Fibroblast of lung (primary cell): ENCODE data around the gene EEPD1. TPM values are rescaled to one million over a fixed set of nuclear protein-coding genes. Genes with fewer than 3 reads are reported as not detected.

Experiments
- DNase-seq, 2 donors: peaks; one replicate each; pipeline versions ENCODE4 v3.0.0 to v3.0.0-alpha.2; 2010; ENCODE audit warnings: low read depth in 2 of 2
- H2AFZ ChIP-seq: 2 replicates; pipeline ENCODE4 v1.5.1; 2012; ENCODE audit warnings: low read length, control low read depth, inconsistent platforms
- H3K27ac ChIP-seq: 2 replicates; pipeline ENCODE4 v1.5.1; 2011; ENCODE audit warnings: low read length, control low read depth; ENCODE audit not compliant: insufficient read depth
- H3K27me3 ChIP-seq: 2 replicates; pipeline ENCODE4 v1.5.1; 2011; ENCODE audit warnings: mild to moderate bottlenecking, low read length; ENCODE audit not compliant: control insufficient read depth, insufficient read depth
- H3K36me3 ChIP-seq: 2 replicates; pipeline ENCODE4 v1.5.1; 2011; ENCODE audit warnings: low read length; ENCODE audit not compliant: control insufficient read depth, insufficient read depth
- H3K4me1 ChIP-seq: 2 replicates; pipeline ENCODE4 v1.5.1; 2011; ENCODE audit warnings: low read length; ENCODE audit not compliant: control insufficient read depth, insufficient read depth; ENCODE audit errors: extremely low read depth
- H3K4me2 ChIP-seq: 2 replicates; pipeline ENCODE4 v1.5.1; 2011; ENCODE audit warnings: low read length, control low read depth; ENCODE audit not compliant: insufficient read depth; ENCODE audit errors: extremely low read depth
- H3K4me3 ChIP-seq, 4 experiments: fragments of 200-600 bp in 1 of 4; sonication (generic) in 1 of 4; replicated peaks in 1 of 4; 2 replicates each; pipeline ENCODE4 v1.5.1; 2011 to 2016; ENCODE audit warnings: low read length in 4 of 4, low read depth in 3 of 4, mild to moderate bottlenecking in 3 of 4, control low read depth in 2 of 4, inconsistent platforms in 1 of 4, mixed read lengths in 1 of 4; ENCODE audit not compliant: insufficient read depth in 1 of 4; ENCODE audit errors: control extremely low read depth in 1 of 4
- H3K79me2 ChIP-seq: 2 replicates; pipeline ENCODE4 v1.5.1; 2012; ENCODE audit warnings: mild to moderate bottlenecking, low read length, inconsistent platforms; ENCODE audit not compliant: control insufficient read depth, insufficient read depth
- H3K9ac ChIP-seq: 2 replicates; pipeline ENCODE4 v1.5.1; 2011; ENCODE audit warnings: mild to moderate bottlenecking, low read length, control low read depth; ENCODE audit not compliant: insufficient read depth
- H3K9me3 ChIP-seq: 2 replicates; pipeline ENCODE4 v1.5.1; 2012; ENCODE audit warnings: low read depth, low read length; ENCODE audit not compliant: control insufficient read depth, insufficient read depth
- H4K20me1 ChIP-seq: 2 replicates; pipeline ENCODE4 v1.5.1; 2011; ENCODE audit warnings: low read length; ENCODE audit not compliant: control insufficient read depth, insufficient read depth; ENCODE audit errors: extremely low read depth
- CTCF ChIP-seq, 2 donors: IDR thresholded peaks in 1 of 2; conservative IDR thresholded peaks in 1 of 2; 1 replicate in 1 of 2; 2 replicates in 1 of 2; pipeline ENCODE4 v1.5.1; 2011 to 2012; ENCODE audit warnings: low read length in 2 of 2, control low read depth in 1 of 2, inconsistent platforms in 1 of 2, low read depth in 1 of 2, mild to moderate bottlenecking in 1 of 2
- EZH2 ChIP-seq: IDR thresholded peaks from 2 replicates; pipeline ENCODE4 v1.5.1; 2012; ENCODE audit warnings: low read length, control low read depth, mild to moderate bottlenecking; ENCODE audit errors: missing control alignments
- polyA plus RNA-seq, 2 donors: library from polyadenylated mRNA; depleted of rRNA in 1 of 2; stranded (reverse) in 1 of 2; unstranded in 1 of 2; fragments of >200 nt; gene quantifications; 2 replicates each; pipeline ENCODE4 v1.2.1, GENCODE V29; 2011 to 2012; ENCODE audit warnings: missing spikeins in 1 of 2
- total RNA-seq: library from RNA; depleted of rRNA; stranded (reverse); fragments of >200 nt; gene quantifications from 2 replicates; pipeline ENCODE4 v1.2.1, GENCODE V29; 2014

EEPD1 gene
- total and polyA plus RNA-seq, 2 donors (not counting 1 experiment from before 2014, with no cell fraction given), result 8.4 to 15.9 TPM

GRCh38 chr7:36336390-36336789, 183.3 kb downstream of the EEPD1 start:
- no peak for DNase-seq

GRCh38 chr7:36338256-36338655, 185.2 kb downstream of the EEPD1 start:
- H3K36me3 ChIP-seq, result no peaks in the 10 kb centered on the region
- no peak for TF ChIP-seq EZH2
- TF ChIP-seq CTCF (conservative IDR thresholded peaks at IDR 0.05 in 1 of 2, IDR thresholded peaks at IDR 0.05 in 1 of 2; ENCODE audit: low read depth in 1 of 2, low read length in 2 of 2), result no peak
- DNase-seq, result no peak
- no peaks in the 10 kb centered on the region for H3K79me2 ChIP-seq
- H3K9ac ChIP-seq, result no peak overlapping the region
- no peaks in the 10 kb centered on the region for H3K27me3 ChIP-seq
- no peak overlapping the region for H3K27ac ChIP-seq
- H3K4me1 ChIP-seq, result no peaks in the 10 kb centered on the region
- no peak overlapping the region for H3K4me2 ChIP-seq
- H3K4me3 ChIP-seq, result no peak overlapping the region
- H2AFZ ChIP-seq, result no peak overlapping the region
- H3K9me3 ChIP-seq, result no peaks in the 10 kb centered on the region
- H4K20me1 ChIP-seq, result no peaks in the 10 kb centered on the region

More at GRCh38 chr7:36336390-36336789, 183.3 kb downstream of the EEPD1 start:
- H3K4me2 ChIP-seq, result no peak overlapping the region
- no peaks in the 10 kb centered on the region for H3K4me1 ChIP-seq
- no peaks in the 10 kb centered on the region for H3K79me2 ChIP-seq
- H4K20me1 ChIP-seq, result no peaks in the 10 kb centered on the region
- no peaks in the 10 kb centered on the region for H3K36me3 ChIP-seq
- H3K4me3 ChIP-seq, result no peak overlapping the region
- H3K9ac ChIP-seq, result no peak overlapping the region
- H3K27ac ChIP-seq, result no peak overlapping the region
- H2AFZ ChIP-seq, result no peak overlapping the region
- no peaks in the 10 kb centered on the region for H3K9me3 ChIP-seq
- no peaks in the 10 kb centered on the region for H3K27me3 ChIP-seq
- TF ChIP-seq CTCF (conservative IDR thresholded peaks at IDR 0.05 in 1 of 2, IDR thresholded peaks at IDR 0.05 in 1 of 2; ENCODE audit: low read depth in 1 of 2, low read length in 2 of 2) (no peak), EZH2 (no peak)

- Histone ChIP-seq H4K20me1 (no peaks in the 10 kb centered on the region), H3K4me1 (peaks cover 4% of the 10 kb centered on the region), H3K4me2 (no peak overlapping the region), H3K79me2 (no peaks in the 10 kb centered on the region), H3K36me3 (no peaks in the 10 kb centered on the region), H3K27ac (no peak overlapping the region), H3K27me3 (no peaks in the 10 kb centered on the region), H3K4me3 (no peak overlapping the region), H3K9ac (no peak overlapping the region), H2AFZ (no peak overlapping the region), H3K9me3 (no peaks in the 10 kb centered on the region)
- TF ChIP-seq EZH2 (no peak), CTCF (conservative IDR thresholded peaks at IDR 0.05 in 1 of 2, IDR thresholded peaks at IDR 0.05 in 1 of 2; ENCODE audit: low read depth in 1 of 2, low read length in 2 of 2) (no peak)
- DNase-seq, result no peak
These were observed 190.5 kb downstream of the EEPD1 start for GRCh38 chr7:36343548-36343947.
